OCI-LY7 (cell line): Measurements from ENCODE around the gene RBP3. TPM values are rescaled to one million over a fixed set of nuclear protein-coding genes. Genes with fewer than 3 reads are reported as not detected.

Experiments used
- BruUV-seq: library from RNA; stranded (reverse); fragments of 400-500 nt; replicated peaks from 2 replicates; lab custom pipeline; 2021; lab: Mats Ljungman, UMichigan
- CTCF ChIA-PET: fragments of 300-600 bp; sonication (Branson Sonifier 250); formaldehyde crosslinking; loops from one replicate; lab custom pipeline; 2022; ENCODE audit warnings: antibody characterized with exemption; ENCODE audit not compliant: unreplicated experiment; lab: Charles Lee
- POLR2A ChIA-PET: fragments of 300-600 bp; sonication (Branson Sonifier 250); formaldehyde crosslinking; loops from one replicate; lab custom pipeline; 2022; ENCODE audit warnings: antibody characterized with exemption; lab: Charles Lee
- DNase-seq: peaks from one replicate; pipeline ENCODE4 v3.0.0-alpha.2; 2015; ENCODE audit warnings: low spot score
- H2AFZ ChIP-seq: fragments of 200-600 bp; sonication (generic), shearing (Covaris generic); 2 replicates; pipeline ENCODE4 v1.6.1; 2014; ENCODE audit warnings: mild to moderate bottlenecking, antibody characterized with exemption, low read length, moderate library complexity
- H3K27ac ChIP-seq: fragments of 200-600 bp; sonication (generic); 2 replicates; pipeline ENCODE4 v1.5.1; 2014; ENCODE audit warnings: mixed run types, low read depth, mild to moderate bottlenecking, moderate library complexity, low read length, inconsistent platforms; ENCODE audit not compliant: poor library complexity, severe bottlenecking
- H3K36me3 ChIP-seq: fragments of 200-600 bp; sonication (generic); 2 replicates; pipeline ENCODE4 v1.6.1; 2014; ENCODE audit warnings: mild to moderate bottlenecking, antibody characterized with exemption, low read length, moderate library complexity, mixed read lengths; ENCODE audit not compliant: insufficient read depth
- H3K4me1 ChIP-seq: fragments of 200-600 bp; sonication (generic); 2 replicates; pipeline ENCODE4 v1.5.1; 2014; ENCODE audit warnings: mild to moderate bottlenecking, low read length; ENCODE audit not compliant: insufficient read depth, poor library complexity, severe bottlenecking
- H3K4me2 ChIP-seq: fragments of 200-600 bp; sonication (generic); 2 replicates; pipeline ENCODE4 v1.6.1; 2014; ENCODE audit warnings: mild to moderate bottlenecking, low read length
- H3K4me3 ChIP-seq: fragments of 200-600 bp; sonication (generic); 2 replicates; pipeline ENCODE4 v1.5.1; 2014; ENCODE audit warnings: mild to moderate bottlenecking, low read depth, low read length; ENCODE audit not compliant: poor library complexity, severe bottlenecking
- H3K79me2 ChIP-seq: fragments of 200-600 bp; sonication (generic); 2 replicates; pipeline ENCODE4 v1.6.1; 2016; ENCODE audit warnings: low read depth, mild to moderate bottlenecking, low read length, moderate library complexity, mixed read lengths; ENCODE audit not compliant: insufficient read depth
- H3K9me2 ChIP-seq: fragments of 200-600 bp; sonication (generic); 2 replicates; pipeline ENCODE4 v1.6.1; 2016; ENCODE audit warnings: mild to moderate bottlenecking, low read length, mixed read lengths; ENCODE audit not compliant: insufficient read depth
- H3K9me3 ChIP-seq: fragments of 200-600 bp; sonication (generic); 2 replicates; pipeline ENCODE4 v1.6.1; 2014; ENCODE audit warnings: mild to moderate bottlenecking, mixed run types, low read length, mixed read lengths
- H4K20me1 ChIP-seq: fragments of 200-600 bp; sonication (generic); 2 replicates; pipeline ENCODE4 v1.6.1; 2014; ENCODE audit warnings: mild to moderate bottlenecking, antibody characterized with exemption, low read length, moderate library complexity, mixed read lengths; ENCODE audit not compliant: insufficient read depth
- CTCF ChIP-seq: fragments of 200-600 bp; sonication (generic); conservative IDR thresholded peaks from 2 replicates; pipeline ENCODE4 v1.5.1; 2014; ENCODE audit warnings: mild to moderate bottlenecking, antibody characterized with exemption, low read length, moderate library complexity, mixed read lengths
- EZH2phosphoT487 ChIP-seq: fragments of 200-600 bp; sonication (generic); IDR thresholded peaks from 2 replicates; pipeline ENCODE4 v1.6.1; 2018; ENCODE audit warnings: low read depth, borderline replicate concordance, mild to moderate bottlenecking, mixed run types, antibody characterized with exemption, low read length, moderate library complexity, mixed read lengths
- intact Hi-C: fragments of 100-400 bp; cut with micrococcal nuclease; formaldehyde crosslinking; loops from one replicate; pipeline ENCODE4 v1.10.0; 2022; ENCODE audit not compliant: unreplicated experiment
- total RNA-seq, 2 experiments: library from RNA; depleted of rRNA in 1 of 2; stranded (reverse); fragments of >200 nt in 1 of 2; shearing (Covaris generic) in 1 of 2; gene quantifications; 2 replicates each; pipeline ENCODE4 v1.2.3, GENCODE V29; 2014 to 2022

The RBP3 gene
- total RNA-seq, 2 experiments from 2014 or later: not detected

- H3K4me3 ChIP-seq: no peak overlapping the region
- H4K20me1 ChIP-seq: no peaks in the 10 kb centered on the region
- no peak overlapping the region for H3K4me2 ChIP-seq
- H3K79me2 ChIP-seq: no peaks in the 10 kb centered on the region
- no peaks in the 10 kb centered on the region for H3K9me3 ChIP-seq
- intact Hi-C loops: no loop called here
- no peak for DNase-seq
- no peaks in the 10 kb centered on the region for H3K36me3 ChIP-seq
- no peak overlapping the region for H3K27ac ChIP-seq
- BruUV-seq: no TSS peak
- ChIA-PET POLR2A (no interaction called here), CTCF (no interaction called here)
- no peaks in the 10 kb centered on the region for H3K9me2 ChIP-seq
- no peaks in the 10 kb centered on the region for H3K4me1 ChIP-seq
- TF ChIP-seq CTCF: no peak
- TF ChIP-seq EZH2phosphoT487: no peak
- no peak overlapping the region for H2AFZ ChIP-seq
Observed at GRCh38 chr10:47329855-47330254, 18.3 kb upstream of the RBP3 start.

- no TSS peak for BruUV-seq
- Histone ChIP-seq H4K20me1 (no peaks in the 10 kb centered on the region), H3K4me2 (no peak overlapping the region), H3K4me1 (no peaks in the 10 kb centered on the region), H2AFZ (no peak overlapping the region), H3K9me2 (no peaks in the 10 kb centered on the region), H3K79me2 (no peaks in the 10 kb centered on the region), H3K36me3 (no peaks in the 10 kb centered on the region), H3K9me3 (no peaks in the 10 kb centered on the region), H3K27ac (no peak overlapping the region), H3K4me3 (no peak overlapping the region)
- ChIA-PET CTCF (no interaction called here), POLR2A (no interaction called here)
- no peak for DNase-seq
- TF ChIP-seq EZH2phosphoT487 (no peak), CTCF (no peak)
- intact Hi-C loops: no loop called here
Observed at GRCh38 chr10:47330366-47330765, 17.8 kb upstream of the RBP3 start.

- no peaks in the 10 kb centered on the region for H3K79me2 ChIP-seq
- ChIA-PET POLR2A (no interaction called here), CTCF (no interaction called here)
- DNase-seq: no peak
- H3K9me2 ChIP-seq: no peaks in the 10 kb centered on the region
- no peak overlapping the region for H3K4me2 ChIP-seq
- H3K4me1 ChIP-seq: no peaks in the 10 kb centered on the region
- intact Hi-C loops: no loop called here
- H3K9me3 ChIP-seq: no peaks in the 10 kb centered on the region
- no peak overlapping the region for H3K4me3 ChIP-seq
- TF ChIP-seq EZH2phosphoT487 (no peak), CTCF (no peak)
- no peak overlapping the region for H3K27ac ChIP-seq
- BruUV-seq: no TSS peak
- no peaks in the 10 kb centered on the region for H4K20me1 ChIP-seq
- H3K36me3 ChIP-seq: no peaks in the 10 kb centered on the region
- no peak overlapping the region for H2AFZ ChIP-seq
Observed at GRCh38 chr10:47330804-47331203, 17.4 kb upstream of the RBP3 start.
